Measurements from ENCODE around the gene HIP1. TPM values are rescaled to one million over a fixed set of nuclear protein-coding genes. Genes with fewer than 3 reads are reported as not detected.
"Not testable (repeated sequence)": the region's sequence is repeated elsewhere in the genome, so short reads cannot be mapped to it uniquely, and the experiment has no call there.

The HIP1 gene
- polyA plus RNA-seq, 12 donors = 19.1 to 29.3 (median 24.8) TPM; not detected in 1

- DNase-seq = peak; percentile 45
These were observed 50.3 kb downstream of the HIP1 start for GRCh38 chr7:75688200-75689136.

- DNase-seq = no peak
These were observed 51.3 kb downstream of the HIP1 start for GRCh38 chr7:75687246-75688088.

- DNase-seq = no peak
These were observed 52.2 kb downstream of the HIP1 start for GRCh38 chr7:75686551-75686950.

GRCh38 chr7:75682052-75682451 lies 56.7 kb downstream of the HIP1 start:
- DNase-seq = not testable (repeated sequence)

- no peak for DNase-seq
These were observed 59.7 kb downstream of the HIP1 start for GRCh38 chr7:75679060-75679459.

GRCh38 chr7:75669579-75669978 lies 69.2 kb downstream of the HIP1 start:
- no peak for DNase-seq

GRCh38 chr7:75667938-75668337 lies 70.8 kb downstream of the HIP1 start:
- no peak for DNase-seq

- no peak for DNase-seq
These were observed 75.3 kb downstream of the HIP1 start for GRCh38 chr7:75663302-75663907.

- no peak for DNase-seq
These were observed 76.0 kb downstream of the HIP1 start for GRCh38 chr7:75662579-75663301.

GRCh38 chr7:75660566-75661215 lies 78.0 kb downstream of the HIP1 start:
- DNase-seq = no peak

- no peak for DNase-seq
These were observed 79.9 kb downstream of the HIP1 start for GRCh38 chr7:75658802-75659201.

GRCh38 chr7:75658369-75658768 lies 80.4 kb downstream of the HIP1 start:
- no peak for DNase-seq

GRCh38 chr7:75657866-75658265 lies 80.9 kb downstream of the HIP1 start:
- DNase-seq = no peak

- no peak for DNase-seq
These were observed 82.0 kb downstream of the HIP1 start for GRCh38 chr7:75656740-75657139.

GRCh38 chr7:75655536-75655935 lies 83.2 kb downstream of the HIP1 start:
- DNase-seq = no peak

- DNase-seq = no peak
These were observed 83.9 kb downstream of the HIP1 start for GRCh38 chr7:75654855-75655254.

- DNase-seq = no peak
These were observed 85.1 kb downstream of the HIP1 start for GRCh38 chr7:75653651-75654050.

- DNase-seq = no peak
These were observed 86.0 kb downstream of the HIP1 start for GRCh38 chr7:75652788-75653187.

GRCh38 chr7:75650681-75651080 lies 88.1 kb downstream of the HIP1 start:
- DNase-seq = no peak

- no peak for DNase-seq
These were observed 88.7 kb downstream of the HIP1 start for GRCh38 chr7:75650062-75650461.

- no peak for DNase-seq
These were observed 89.3 kb downstream of the HIP1 start for GRCh38 chr7:75649462-75649861.
